ENCODE data around the gene MSRB1.
"Not testable (repeated sequence)": the region's sequence is repeated elsewhere in the genome, so short reads cannot be mapped to it uniquely, and the experiment has no call there.

MSRB1 gene

DNA sequence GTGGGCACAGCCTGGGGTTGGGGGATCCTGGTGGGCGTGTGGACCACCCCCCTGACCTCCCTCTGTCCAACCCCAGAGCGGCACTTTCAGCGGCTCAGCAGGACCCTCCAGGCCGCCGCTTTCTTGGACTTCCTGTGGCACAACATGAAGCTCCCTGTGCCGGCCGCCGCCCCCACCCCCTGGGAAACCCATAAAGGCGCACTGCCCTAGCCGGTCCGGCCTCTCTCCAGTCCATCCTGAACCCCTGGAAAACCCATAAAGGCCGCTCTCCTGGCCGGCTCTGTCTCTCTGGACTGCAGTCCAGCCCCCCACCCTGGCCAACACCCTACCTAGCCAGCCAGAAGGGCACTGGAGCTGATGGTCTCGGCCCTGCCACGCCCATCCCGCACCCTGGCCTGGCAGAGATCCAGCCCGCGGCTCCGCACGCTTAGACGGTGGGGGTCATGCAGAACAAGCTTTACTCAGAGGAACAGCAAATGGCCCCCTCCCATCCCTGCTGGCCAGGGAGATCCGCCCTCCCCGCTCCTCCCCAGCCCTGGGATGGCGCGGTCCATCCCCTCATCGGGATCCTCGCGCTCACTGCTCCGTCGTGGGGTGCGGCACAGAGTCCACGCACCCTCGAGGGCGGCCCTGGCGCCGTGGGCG lies 35.6 kb upstream of the MSRB1 start:
- no peak for DNase-seq

- DNase-seq: no peak
Observed at GRCh38 chr16:1977875-1978268, 34.9 kb upstream of the MSRB1 start.

GRCh38 chr16:1976951-1977874 lies 34.2 kb upstream of the MSRB1 start:
- DNase-seq: no peak

- DNase-seq: no peak
Observed at GRCh38 chr16:1976216-1976520, 33.2 kb upstream of the MSRB1 start.

GRCh38 chr16:1975432-1976215 lies 32.6 kb upstream of the MSRB1 start:
- no peak for DNase-seq

DNA sequence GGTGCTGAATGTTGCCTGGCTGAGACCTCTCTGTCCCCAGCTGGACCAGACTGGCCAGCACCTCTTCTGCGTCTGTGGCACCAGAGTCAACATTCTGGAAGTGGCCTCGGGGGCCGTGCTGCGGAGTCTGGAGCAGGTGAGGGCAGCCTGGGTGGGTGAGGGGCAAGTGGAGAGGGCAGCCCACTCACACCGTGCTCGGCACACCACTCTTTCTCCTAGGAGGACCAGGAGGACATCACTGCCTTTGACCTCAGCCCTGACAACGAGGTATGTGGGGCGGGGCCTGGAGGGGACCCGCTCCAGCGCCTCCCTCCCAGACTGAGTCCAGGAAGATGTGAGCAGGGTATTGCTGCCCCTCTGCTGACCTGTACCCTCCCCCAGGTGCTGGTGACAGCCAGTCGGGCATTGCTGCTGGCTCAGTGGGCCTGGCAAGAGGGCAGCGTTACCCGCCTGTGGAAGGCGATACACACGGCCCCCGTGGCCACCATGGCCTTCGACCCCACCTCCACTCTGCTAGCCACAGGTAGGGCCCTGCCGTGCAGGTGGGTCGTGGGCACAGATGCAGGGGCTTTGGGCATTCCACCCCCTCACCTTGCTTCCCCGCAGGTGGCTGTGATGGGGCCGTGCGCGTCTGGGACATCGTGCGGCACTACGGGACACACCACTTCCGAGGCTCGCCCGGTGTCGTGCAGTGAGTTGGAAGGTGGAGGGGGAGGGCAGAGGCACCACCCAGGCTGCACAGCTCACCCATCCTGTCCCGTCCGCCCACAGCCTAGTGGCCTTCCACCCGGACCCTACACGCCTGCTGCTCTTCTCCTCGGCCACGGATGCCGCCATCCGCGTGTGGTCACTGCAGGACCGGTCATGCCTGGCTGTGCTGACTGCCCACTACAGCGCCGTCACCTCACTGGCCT lies 31.4 kb upstream of the MSRB1 start:
- no peak for DNase-seq

DNA sequence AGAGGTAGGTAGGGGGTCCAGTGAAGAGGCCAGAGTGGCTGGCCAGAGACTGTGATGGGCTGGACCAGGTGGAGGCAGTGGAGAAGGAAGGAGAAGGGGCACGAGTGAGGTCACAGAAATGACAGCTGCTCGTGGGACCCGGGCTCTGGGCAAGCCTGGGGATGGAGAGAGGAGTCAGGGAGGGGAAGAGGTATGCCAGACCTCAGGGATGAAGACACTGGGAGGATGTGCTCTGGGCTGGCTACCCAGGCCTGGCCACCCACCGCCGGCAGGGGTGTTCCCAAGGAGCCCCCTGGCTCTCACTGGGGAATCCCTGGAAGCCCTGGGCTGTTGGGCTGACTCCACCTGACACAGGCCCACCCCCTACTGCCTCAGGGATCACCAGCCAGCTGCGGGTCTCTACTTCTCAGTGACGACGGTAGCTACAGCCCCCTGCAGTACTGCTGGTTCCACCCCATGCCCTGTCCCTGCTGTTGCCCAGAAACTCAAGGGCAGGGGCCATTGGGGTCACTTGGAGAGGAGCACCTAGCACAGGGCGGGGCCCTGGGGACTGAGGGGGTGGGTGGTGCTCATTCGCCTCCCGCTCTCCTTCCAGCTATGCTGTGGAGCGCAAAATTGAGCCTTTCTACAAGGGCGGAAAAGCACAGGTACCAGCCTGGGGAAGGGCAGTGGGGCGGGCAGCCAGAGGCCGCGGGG lies 30.6 kb upstream of the MSRB1 start:
- no peak for DNase-seq

DNA sequence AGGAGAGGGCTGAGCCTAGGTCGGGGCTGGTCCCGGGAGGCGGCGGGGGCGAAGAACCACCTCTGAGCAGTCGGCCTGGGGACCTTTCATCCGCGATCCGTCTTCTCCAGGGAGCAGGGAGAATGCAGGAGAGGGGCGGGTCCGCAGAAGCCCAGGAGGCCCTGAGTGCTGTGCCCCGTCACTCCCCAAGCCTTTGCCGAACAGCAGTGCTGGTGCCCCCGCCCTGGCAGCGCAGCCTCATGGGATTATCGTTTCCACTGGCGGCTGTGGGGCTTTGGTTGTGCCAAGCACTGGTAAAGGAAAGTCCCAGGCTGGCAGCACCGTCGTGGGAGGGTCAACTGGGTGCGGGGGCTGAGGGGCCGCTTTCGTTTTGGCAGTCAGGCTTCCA lies 29.5 kb upstream of the MSRB1 start:
- peak; percentile 29 for DNase-seq

GRCh38 chr16:1971796-1972489 lies 28.9 kb upstream of the MSRB1 start, which contains the start of gene TBL3:
TSS of gene TBL3 (plus strand) at chr16:1972053. CDS start at chr16:1972165, 112 bp downstream.
- peak; percentile 96 for DNase-seq

- DNase-seq: no peak
Observed at GRCh38 chr16:1968146-1968953, 25.4 kb upstream of the MSRB1 start.

DNA sequence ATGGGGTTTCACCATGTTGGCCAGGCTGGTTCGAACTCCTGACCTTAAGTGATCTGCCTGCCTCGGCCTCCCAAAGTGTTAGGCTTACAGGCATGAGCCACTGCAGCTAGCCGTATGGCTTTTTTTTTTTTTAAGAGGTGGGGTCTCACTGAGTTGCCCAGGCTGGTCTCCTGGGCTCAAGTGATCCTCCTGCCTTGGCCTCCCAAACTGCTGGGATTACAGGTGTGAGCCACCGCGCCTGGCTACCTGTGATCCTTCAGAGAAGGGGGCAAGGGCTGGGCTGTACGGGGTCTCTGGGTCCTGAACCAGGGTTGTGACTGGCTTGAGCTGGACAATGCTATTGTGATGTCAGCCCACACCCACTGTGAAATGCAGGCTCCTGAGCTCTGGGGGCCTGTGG lies 23.5 kb upstream of the MSRB1 start, which contains the start of gene RNF151:
Gene RNF151, plus strand, starts transcription at position 397 of the 400 bp plus-strand sequence. CDS start 26 bp downstream, outside the sequence.
- DNase-seq: no peak

DNA sequence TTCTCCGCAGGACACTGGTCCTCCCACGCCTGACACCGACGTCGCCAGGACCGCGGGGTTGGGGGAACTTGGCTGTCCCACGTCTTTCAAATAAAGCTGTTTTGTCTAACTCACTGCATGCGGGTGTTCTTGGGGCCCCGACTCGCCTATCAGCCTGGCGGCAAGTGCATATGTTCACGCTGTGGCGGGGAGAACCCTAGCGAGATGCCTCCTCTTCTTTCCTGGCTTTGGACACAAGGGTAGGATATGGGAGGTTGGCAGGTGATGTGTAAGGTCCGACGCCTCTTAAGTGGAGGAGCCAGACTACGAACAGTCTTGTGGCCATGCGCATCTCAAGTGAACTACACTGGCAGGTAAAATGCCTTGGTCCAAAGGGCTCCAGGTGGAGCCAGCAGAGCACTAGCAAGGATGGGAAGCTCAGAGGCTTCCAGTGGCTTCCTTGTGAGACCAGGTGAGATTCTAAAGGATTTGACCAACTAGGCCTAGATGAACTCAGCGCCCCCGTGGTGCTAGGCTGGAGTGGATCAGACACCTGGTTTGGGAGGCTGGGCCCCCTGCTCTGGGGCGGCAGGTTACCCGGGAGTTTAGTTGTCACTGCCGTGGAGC lies 22.5 kb upstream of the MSRB1 start:
- DNase-seq: peak; percentile 22

GRCh38 chr16:1964506-1965395 lies 21.8 kb upstream of the MSRB1 start, which contains the start of gene RPS2:
TSS of gene RPS2 (minus strand) at chr16:1964826. CDS start at chr16:1964625, 201 bp downstream.
- DNase-seq: peak; percentile 99

GRCh38 chr16:1963806-1964505 lies 21.0 kb upstream of the MSRB1 start:
- DNase-seq: peak; percentile 44

DNA sequence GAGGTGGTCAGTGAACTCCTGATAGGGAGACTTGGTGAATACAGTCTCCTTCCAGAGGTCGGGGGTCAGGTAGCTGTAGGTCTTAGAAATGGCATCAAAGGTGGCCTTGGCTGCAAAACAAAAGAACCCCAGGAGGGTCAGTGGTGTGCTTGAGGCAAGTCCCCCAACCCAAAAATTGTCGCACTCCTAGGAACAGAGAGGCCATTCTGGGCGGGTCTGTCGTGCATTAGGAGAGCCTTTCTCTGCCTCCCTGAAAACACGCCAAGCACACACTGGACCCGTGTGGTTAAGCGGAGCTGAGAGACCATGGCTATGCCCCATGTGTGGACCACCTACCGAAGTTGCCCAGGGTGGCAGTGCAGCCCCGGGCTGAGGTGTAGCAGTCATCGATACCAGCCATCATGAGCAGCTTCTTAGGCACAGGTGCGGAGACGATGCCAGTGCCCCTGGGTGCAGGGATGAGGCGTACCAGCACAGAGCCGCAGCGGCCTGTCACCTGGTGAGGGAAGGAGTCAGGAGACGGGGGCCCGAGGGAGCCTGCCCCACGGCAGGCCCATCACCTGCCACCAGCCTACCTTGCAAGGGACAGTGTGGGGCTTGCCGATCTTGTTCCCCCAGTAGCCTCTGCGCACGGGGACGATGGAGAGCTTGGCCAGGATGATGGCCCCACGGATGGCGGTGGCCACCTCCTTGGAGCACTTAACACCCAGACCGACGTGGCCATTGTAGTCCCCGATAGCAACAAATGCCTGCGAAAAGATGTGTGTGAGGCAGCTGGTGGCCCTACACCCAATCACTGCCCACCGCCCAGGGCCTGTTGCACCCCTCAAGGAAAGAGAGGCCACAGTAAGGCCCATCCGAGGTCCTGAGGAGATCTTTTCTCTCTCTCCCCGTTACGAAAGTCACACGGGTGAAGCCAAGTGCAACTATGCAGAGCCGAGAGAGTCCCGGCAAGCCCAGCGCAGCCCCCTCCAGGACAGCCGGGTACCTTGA lies 19.5 kb upstream of the MSRB1 start:
- not testable (repeated sequence) for DNase-seq

DNA sequence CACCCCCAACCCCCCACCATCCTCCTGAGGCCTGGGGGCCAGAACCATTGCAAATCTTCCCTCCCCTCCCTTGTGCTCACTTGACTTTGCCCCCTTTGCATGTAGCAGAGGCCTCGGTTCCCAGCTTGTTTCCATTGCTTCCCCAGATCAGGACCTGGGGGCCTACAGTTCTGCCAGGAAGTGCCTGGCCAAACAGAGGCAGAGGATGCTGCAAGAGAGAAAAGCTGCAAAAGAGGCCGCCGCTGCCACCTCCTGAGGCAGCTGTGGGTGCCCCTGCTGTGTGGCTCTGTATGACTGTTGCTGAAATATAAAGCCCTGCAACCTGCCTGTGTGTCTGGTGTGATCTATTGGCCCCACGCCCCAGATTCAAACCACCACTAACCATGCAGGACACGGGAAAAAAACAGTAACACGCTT lies 18.7 kb upstream of the MSRB1 start:
- peak; percentile 42 for DNase-seq
